Measurements from ENCODE around the gene NEK3. TPM values are rescaled to one million over a fixed set of nuclear protein-coding genes. Genes with fewer than 3 reads are reported as not detected.

NEK3 gene
- total and polyA plus RNA-seq, 2 of the 4 experiments (the other 2 are of a cell fraction): 3.6 to 9.2 TPM

- H3K4ac ChIP-seq (ENCODE audit: low read depth, low read length): no peak within 1 kb of the TSS
- H2BK5ac ChIP-seq (ENCODE audit: low read depth, low read length, poor library complexity, severe bottlenecking): no peak within 1 kb of the TSS
- no peaks in the 10 kb centered on the region for H4K20me1 ChIP-seq (ENCODE audit: insufficient read depth, low read length)
- no peak within 1 kb of the TSS for H3K18ac ChIP-seq (ENCODE audit: low read depth, low read length)
- TF ChIP-seq RAD21 (IDR thresholded peaks at IDR 0.05; ENCODE audit: low read length): peak; percentile 55
- peak; percentile 64; the same call in 1 of the 2 replicates for TF ChIP-seq MAZ (IDR thresholded peaks at IDR 0.05; ENCODE audit: borderline replicate concordance, low read depth, low read length)
- TF ChIP-seq, protein P1, sequence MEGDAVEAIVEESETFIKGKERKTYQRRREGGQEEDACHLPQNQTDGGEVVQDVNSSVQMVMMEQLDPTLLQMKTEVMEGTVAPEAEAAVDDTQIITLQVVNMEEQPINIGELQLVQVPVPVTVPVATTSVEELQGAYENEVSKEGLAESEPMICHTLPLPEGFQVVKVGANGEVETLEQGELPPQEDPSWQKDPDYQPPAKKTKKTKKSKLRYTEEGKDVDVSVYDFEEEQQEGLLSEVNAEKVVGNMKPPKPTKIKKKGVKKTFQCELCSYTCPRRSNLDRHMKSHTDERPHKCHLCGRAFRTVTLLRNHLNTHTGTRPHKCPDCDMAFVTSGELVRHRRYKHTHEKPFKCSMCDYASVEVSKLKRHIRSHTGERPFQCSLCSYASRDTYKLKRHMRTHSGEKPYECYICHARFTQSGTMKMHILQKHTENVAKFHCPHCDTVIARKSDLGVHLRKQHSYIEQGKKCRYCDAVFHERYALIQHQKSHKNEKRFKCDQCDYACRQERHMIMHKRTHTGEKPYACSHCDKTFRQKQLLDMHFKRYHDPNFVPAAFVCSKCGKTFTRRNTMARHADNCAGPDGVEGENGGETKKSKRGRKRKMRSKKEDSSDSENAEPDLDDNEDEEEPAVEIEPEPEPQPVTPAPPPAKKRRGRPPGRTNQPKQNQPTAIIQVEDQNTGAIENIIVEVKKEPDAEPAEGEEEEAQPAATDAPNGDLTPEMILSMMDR (conservative IDR thresholded peaks at IDR 0.05; ENCODE audit: low read depth, low read length): peak; percentile 71
- TF ChIP-seq MXI1 (IDR thresholded peaks at IDR 0.05; ENCODE audit: borderline replicate concordance, low read depth, low read length): peak; percentile 75; the same call in 1 of the 2 replicates
- no peak for TF ChIP-seq POLR2A (IDR thresholded peaks at IDR 0.05; ENCODE audit: low read depth, low read length)
- TF ChIP-seq, protein P2, sequence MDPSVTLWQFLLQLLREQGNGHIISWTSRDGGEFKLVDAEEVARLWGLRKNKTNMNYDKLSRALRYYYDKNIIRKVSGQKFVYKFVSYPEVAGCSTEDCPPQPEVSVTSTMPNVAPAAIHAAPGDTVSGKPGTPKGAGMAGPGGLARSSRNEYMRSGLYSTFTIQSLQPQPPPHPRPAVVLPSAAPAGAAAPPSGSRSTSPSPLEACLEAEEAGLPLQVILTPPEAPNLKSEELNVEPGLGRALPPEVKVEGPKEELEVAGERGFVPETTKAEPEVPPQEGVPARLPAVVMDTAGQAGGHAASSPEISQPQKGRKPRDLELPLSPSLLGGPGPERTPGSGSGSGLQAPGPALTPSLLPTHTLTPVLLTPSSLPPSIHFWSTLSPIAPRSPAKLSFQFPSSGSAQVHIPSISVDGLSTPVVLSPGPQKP (IDR thresholded peaks at IDR 0.05; ENCODE audit: borderline replicate concordance, low read depth, low read length): no peak
- TF ChIP-seq, protein P3, sequence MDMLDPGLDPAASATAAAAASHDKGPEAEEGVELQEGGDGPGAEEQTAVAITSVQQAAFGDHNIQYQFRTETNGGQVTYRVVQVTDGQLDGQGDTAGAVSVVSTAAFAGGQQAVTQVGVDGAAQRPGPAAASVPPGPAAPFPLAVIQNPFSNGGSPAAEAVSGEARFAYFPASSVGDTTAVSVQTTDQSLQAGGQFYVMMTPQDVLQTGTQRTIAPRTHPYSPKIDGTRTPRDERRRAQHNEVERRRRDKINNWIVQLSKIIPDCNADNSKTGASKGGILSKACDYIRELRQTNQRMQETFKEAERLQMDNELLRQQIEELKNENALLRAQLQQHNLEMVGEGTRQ (IDR thresholded peaks at IDR 0.05; ENCODE audit: low read depth, low read length): no peak
- TF ChIP-seq MAFK (IDR thresholded peaks at IDR 0.05; ENCODE audit: low read depth, low read length): no peak
- peak; percentile 53 for TF ChIP-seq SMC3 (IDR thresholded peaks at IDR 0.05; ENCODE audit: low read depth, low read length)
- TF ChIP-seq CHD1 (IDR thresholded peaks at IDR 0.05; ENCODE audit: low read depth, low read length): no peak
- H2AK5ac ChIP-seq (ENCODE audit: low read depth, low read length): no peak within 1 kb of the TSS
- no peak within 1 kb of the TSS for H4K91ac ChIP-seq (ENCODE audit: insufficient read depth, low read depth, low read length)
- H3K4me1 ChIP-seq (ENCODE audit: control insufficient read depth, insufficient read depth, low read length): no peaks in the 10 kb centered on the region
- no peaks in the 10 kb centered on the region for H3K79me1 ChIP-seq (ENCODE audit: low read depth in 1 of 2, low read length in 2 of 2)
- no peak within 1 kb of the TSS for H2BK120ac ChIP-seq (ENCODE audit: low read depth, low read length)
- in situ Hi-C loops (cut with MboI; ENCODE audit: low sequenced_read_pairs) (loop anchor here (5.0 to 25.0 kb wide), 3 partner anchors 127 to 717 kb away; no protein-coding TSS in a partner anchor), dilution Hi-C loops (cut with HindIII; ENCODE audit: low sequenced_read_pairs, unreplicated experiment) (no loop called here), intact Hi-C loops (cut with micrococcal nuclease) (loop anchor here (5.0 to 10.0 kb wide), 3 partner anchors 297 to 702 kb away; partner anchors contain the start of gene WDFY2)
- ATAC-seq (ENCODE audit: low read depth) (peak; percentile 93), DNase-seq (peak; percentile 25)
- no peaks in the 10 kb centered on the region for H3K9me3 ChIP-seq (ENCODE audit: control insufficient read depth, insufficient read depth, low read length)
- peak within 1 kb of the TSS; percentile 93 for H3K4me2 ChIP-seq (ENCODE audit: low read depth, low read length)
- H3K14ac ChIP-seq (replicated peaks; ENCODE audit: low read depth, low read length): 0 out of 2 replicates have a peak within 1 kb of the TSS, but pooled peaks have one; percentile 7
- H3K23ac ChIP-seq (ENCODE audit: low read depth, low read length): no peak within 1 kb of the TSS
- BruUV-seq (replicated peaks): no TSS peak
- H3K9me1 ChIP-seq (ENCODE audit: insufficient read depth, low read length): no peaks in the 10 kb centered on the region; the same call in 1 of the 2 replicates
- H2BK20ac ChIP-seq (ENCODE audit: low read depth, low read length): no peak within 1 kb of the TSS
- H2AFZ ChIP-seq (replicated peaks; ENCODE audit: low read length, poor library complexity): peak within 1 kb of the TSS; percentile 98
- ChIA-PET POLR2A (ENCODE audit: unreplicated experiment) (no interaction called here), CTCF (interaction anchor here (0.5 to 2.0 kb wide), 7 partner anchors 12 to 344 kb away, joined by 3 to 9 read pairs (median 4); no protein-coding TSS in a partner anchor)
- H3K4me3 ChIP-seq (ENCODE audit: insufficient read depth, low read depth, low read length): peak within 1 kb of the TSS; percentile 54
- H3K27me3 ChIP-seq (ENCODE audit: control insufficient read depth, insufficient read depth, low read length): peaks cover 2% of the 10 kb centered on the region; the same call in 1 of the 2 replicates
- no peak within 1 kb of the TSS for H3K27ac ChIP-seq (ENCODE audit: insufficient read depth, low read length)
- H4K5ac ChIP-seq (ENCODE audit: low read depth, low read length): no peak within 1 kb of the TSS
- 2% methylated on average over 30 of the region's 71 CpGs; no CpG with 5 or more reads in 1 of the 2 experiments for WGBS, 2 experiments (ENCODE audit: extremely low coverage in 2 of 2, insufficient read length in 1 of 2)
- no peak within 1 kb of the TSS for H2BK15ac ChIP-seq (ENCODE audit: low read depth, low read length)
- H2AK9ac ChIP-seq (replicated peaks; ENCODE audit: low read depth, low read length, poor library complexity): peak within 1 kb of the TSS; percentile 76
- peak within 1 kb of the TSS; percentile 49 for H3K9ac ChIP-seq (ENCODE audit: low read depth, low read length)
- H3K36me3 ChIP-seq (ENCODE audit: control insufficient read depth, insufficient read depth, low read length): peaks cover 13% of the 10 kb centered on the region
- no peak within 1 kb of the TSS for H3K56ac ChIP-seq (ENCODE audit: extremely low read depth, insufficient read depth, low read length)
- H4K8ac ChIP-seq (ENCODE audit: low read depth in 2 of 2, low read length in 2 of 2): peak within 1 kb of the TSS; percentile 60 to 73; a peak in 1 of 4 replicates
Measured at GRCh38 chr13:52128714-52129700, 30.4 kb downstream of the NEK3 start, which contains the start of gene NEK5. Gene NEK5, minus strand, starts transcription at chr13:52129073. Its CDS starts 1,591 bp downstream, at chr13:52127482.
